Stimulated activated CD4-positive, alpha-beta T cell treated with anti-CD3 and anti-CD28 coated beads, Interleukin-2, amount 100 ng/mL, for 4 hours (primary cell): ENCODE results near the gene SAMD8.
A peak's percentile ranks its signal among the peaks of the same experiment; 100 is the strongest.
"Not testable (repeated sequence)": the region's sequence is repeated elsewhere in the genome, so short reads cannot be mapped to it uniquely, and the experiment has no call there.

Experiments
- DNase-seq: peaks from one replicate; pipeline ENCODE4 v3.0.0-alpha.2; 2020; ENCODE audit warnings: low read depth

The SAMD8 gene

GRCh38 chr10:75086278-75086934, 25.1 kb upstream of the SAMD8 start:
- DNase-seq: no peak

GRCh38 chr10:75088640-75089039, 22.8 kb upstream of the SAMD8 start:
- DNase-seq: no peak

- no peak for DNase-seq
Measured at GRCh38 chr10:75089634-75090033, 21.8 kb upstream of the SAMD8 start.

GRCh38 chr10:75091146-75091545, 20.3 kb upstream of the SAMD8 start:
- no peak for DNase-seq

DNA sequence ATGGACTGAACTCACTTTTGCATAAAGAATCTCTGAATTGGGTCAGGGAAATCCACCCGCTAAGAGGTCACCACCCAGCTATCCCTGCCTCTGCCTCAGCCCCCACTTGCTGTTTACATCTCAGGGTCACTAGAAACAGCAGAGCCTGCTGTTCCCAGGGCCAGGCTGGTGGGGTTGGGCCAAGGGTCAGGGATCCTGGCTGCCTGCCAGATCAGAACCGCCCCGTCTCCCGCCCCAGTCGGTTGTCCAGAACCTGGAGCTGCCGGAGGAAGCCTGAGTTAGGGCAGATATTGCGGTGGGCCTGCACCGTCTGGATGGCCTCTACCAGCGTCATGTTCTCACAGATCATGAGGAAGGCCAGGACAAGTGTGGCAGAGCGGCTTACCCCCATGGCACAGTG, 17.0 kb upstream of the SAMD8 start:
- DNase-seq: no peak

GRCh38 chr10:75095631-75096030, 15.8 kb upstream of the SAMD8 start:
- no peak for DNase-seq

DNA sequence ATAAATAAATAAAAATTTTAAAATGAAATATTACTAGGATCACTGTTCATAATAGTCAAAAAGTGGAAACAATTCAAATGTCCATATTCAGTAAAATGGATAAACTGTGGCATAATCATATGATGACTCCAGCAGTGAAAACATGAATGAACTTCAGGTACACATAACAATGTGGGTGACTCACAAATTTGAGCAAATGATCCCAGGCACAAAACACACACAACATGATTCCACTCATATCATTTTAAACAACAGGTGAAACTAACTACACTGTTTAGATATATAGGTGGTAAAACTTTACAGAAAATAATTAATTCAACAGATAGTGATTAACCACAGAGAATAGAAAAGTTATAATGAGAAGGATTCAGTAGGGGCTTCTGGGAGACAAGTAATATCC, 14.7 kb upstream of the SAMD8 start:
- DNase-seq: no peak

- no peak for DNase-seq
Measured at GRCh38 chr10:75097666-75098285, 13.7 kb upstream of the SAMD8 start.

GRCh38 chr10:75098902-75099673, 12.4 kb upstream of the SAMD8 start:
- DNase-seq: no peak

DNA sequence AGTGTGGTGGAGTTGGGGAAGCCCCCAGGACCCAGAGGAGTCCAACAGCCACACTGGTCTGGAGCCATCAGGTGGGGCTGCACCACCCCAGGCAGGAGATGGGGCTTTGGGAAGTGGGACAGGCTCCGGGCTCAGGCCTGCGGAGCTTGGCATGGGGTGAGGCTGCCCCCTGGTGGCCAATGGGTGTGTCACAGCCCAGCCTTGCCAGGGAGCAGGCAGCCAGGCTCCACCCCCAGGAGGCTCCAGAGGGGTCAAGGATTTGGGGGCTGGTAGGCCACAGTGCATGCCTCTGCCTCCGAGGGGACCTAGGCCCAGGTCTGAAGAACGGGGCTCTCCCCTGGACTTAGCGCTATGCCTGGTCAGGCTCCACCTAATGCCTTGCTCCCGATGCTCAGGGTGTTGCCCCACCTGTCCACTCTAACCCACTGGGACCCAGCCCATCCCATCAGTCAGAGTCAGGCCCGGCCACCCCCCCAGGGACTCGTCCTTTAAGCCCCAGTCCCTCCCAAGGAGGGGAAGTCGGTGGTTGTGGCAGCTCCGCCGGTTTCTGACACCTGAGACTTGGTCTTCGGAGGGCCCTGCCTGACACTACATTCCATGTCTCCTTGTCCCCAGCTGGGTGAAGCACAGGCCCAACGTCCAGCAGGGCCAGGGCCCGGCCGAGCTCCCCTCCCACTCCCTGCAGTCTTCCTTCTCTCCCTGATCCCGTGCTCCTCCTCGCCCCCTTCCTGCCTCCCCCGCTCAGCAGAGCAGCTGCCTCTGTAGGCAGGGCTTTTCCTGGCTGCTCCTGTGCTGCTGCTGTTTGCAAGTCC, 11.3 kb upstream of the SAMD8 start:
- peak; percentile 67 for DNase-seq

DNA sequence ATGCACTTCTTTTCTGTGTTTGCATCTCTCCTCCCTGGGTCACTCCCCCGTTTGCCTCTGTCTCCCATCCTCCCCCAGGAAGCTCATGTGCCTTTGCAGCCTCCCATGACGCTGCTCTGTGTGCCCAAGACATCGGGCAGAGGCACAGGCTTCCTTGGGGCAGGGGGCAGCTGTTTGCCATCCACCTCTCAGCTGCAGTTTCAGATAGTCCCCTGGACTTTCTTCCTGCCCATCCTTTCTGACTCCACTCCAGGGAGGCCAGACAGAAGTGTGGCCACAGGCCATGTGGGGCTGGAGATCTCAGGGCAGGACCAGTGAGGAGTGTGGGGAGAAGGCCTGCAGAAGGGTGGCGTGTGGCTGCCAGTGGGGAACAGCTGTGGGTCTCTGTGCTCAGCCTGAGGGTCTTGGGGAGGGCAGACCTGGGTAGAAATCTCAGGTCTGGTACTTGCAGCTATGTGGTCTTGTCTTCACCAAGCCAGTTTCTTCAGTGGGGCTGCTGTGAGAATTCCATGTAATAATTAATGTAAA, 10.6 kb upstream of the SAMD8 start:
- no peak for DNase-seq

- no peak for DNase-seq
Measured at GRCh38 chr10:75101416-75102251, 9.8 kb upstream of the SAMD8 start.

- DNase-seq: no peak
Measured at GRCh38 chr10:75102830-75103673, 8.4 kb upstream of the SAMD8 start.

- DNase-seq: no peak
Measured at GRCh38 chr10:75103881-75104686, 7.4 kb upstream of the SAMD8 start.

DNA sequence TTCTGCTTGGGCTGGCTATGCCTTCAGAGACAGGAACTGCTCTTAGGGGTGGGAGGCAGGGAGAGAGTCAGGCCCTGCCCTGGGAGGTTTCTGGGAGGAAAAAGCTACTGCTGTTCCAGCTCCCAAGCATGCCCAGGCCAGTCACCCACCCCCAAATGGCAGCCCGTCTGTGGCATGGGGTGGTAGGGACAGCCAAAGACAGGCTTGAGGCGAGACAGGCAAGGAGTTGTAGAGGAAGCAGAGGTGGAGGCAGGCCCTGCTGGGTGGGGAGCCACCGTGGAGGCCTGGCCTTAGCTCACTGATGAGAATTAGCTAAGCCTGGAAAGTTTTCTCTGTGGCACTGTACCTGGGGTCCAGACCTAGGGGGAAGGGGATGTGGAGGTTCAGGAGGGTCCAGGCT, 6.6 kb upstream of the SAMD8 start:
- DNase-seq: no peak

- DNase-seq: no peak
Measured at GRCh38 chr10:75105576-75106197, 5.8 kb upstream of the SAMD8 start.

- DNase-seq: no peak
Measured at GRCh38 chr10:75106242-75106641, 5.2 kb upstream of the SAMD8 start.

DNA sequence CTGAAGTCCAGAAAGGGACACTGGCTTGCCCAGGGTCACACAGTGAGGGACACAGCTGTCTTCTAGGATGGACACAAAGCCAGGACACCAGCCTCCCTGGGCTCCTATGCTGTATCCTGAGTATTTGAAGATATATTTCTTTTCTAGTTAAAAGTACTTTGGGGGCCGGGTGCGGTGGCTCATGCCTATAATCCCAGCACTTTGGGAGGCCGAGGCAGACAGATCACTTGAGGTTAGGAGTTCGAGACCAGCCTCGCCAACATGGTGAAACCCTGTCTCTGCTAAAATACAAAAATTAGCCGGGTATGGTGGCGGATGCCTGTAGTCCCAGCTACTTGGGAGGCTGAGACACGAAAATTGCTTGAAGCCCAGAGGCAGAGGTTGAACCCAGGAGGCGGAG, 4.6 kb upstream of the SAMD8 start:
- DNase-seq: not testable (repeated sequence)
